ENCODE results near the gene SYT8. TPM values are rescaled to one million over a fixed set of nuclear protein-coding genes. Genes with fewer than 3 reads are reported as not detected.

SYT8 gene
- total RNA-seq, 1 donor from 2014 or later: 0.53 TPM

DNA sequence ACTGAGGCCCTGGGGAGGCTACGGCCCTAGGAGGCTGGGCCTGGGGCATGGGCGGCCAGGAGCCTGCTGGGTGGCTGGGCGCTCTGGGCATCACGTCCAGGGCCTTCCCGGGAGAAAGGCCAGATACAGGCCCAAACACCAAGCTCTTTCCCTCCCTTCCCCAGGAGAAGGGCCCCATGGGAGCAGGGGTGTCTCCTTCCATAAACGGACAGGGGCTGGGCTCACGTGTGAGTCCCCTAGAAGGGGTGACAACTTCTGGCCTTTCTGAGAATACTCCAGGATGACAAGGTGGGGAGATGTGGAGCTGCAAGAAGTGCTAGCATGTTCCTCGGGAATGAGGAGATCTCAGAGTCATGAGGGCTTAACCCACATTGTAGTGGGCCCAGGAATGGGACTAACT lies 19.5 kb upstream of the SYT8 start:
- H3K27me3 ChIP-seq (ENCODE audit: control insufficient read depth, insufficient read depth, low read length): no peaks in the 10 kb centered on the region
- FAIRE-seq: no peak
- no peaks in the 10 kb centered on the region for H3K36me3 ChIP-seq (ENCODE audit: control insufficient read depth, insufficient read depth, low read length)
- no peak overlapping the region for H3K4me3 ChIP-seq (ENCODE audit: low read depth, low read length)
- TF ChIP-seq CTCF (IDR thresholded peaks at IDR 0.05; ENCODE audit: insufficient read depth, low read length, severe bottlenecking): no peak
- no peak for DNase-seq (ENCODE audit: low read depth)

GRCh38 chr11:1815751-1816150 lies 19.0 kb upstream of the SYT8 start:
- no peak for FAIRE-seq
- no peaks in the 10 kb centered on the region for H3K27me3 ChIP-seq (ENCODE audit: control insufficient read depth, insufficient read depth, low read length)

DNA sequence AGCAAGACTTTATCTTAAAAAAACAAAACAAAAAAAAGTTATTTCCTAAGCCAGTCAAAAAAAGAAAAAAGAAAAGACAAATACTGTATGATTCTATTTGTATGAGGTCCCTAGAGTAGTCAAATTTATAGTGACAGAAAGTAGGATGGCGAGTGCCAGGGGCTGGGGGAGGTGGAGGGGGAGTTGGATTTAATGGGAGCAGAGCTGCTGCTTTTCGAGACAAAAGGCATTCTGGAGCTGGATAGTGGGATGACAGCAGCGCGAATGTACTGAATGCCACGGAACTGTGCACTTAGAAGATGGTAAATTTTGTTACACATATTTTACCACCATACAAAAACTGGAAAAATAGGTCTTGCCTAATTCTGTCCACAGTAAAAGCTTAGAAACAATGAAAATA lies 17.8 kb upstream of the SYT8 start:
- FAIRE-seq (no peak), DNase-seq (ENCODE audit: low read depth) (no peak)
- no peaks in the 10 kb centered on the region for H3K36me3 ChIP-seq (ENCODE audit: control insufficient read depth, insufficient read depth, low read length)
- TF ChIP-seq CTCF (IDR thresholded peaks at IDR 0.05; ENCODE audit: insufficient read depth, low read length, severe bottlenecking): no peak
- no peak overlapping the region for H3K4me3 ChIP-seq (ENCODE audit: low read depth, low read length)
- no peaks in the 10 kb centered on the region for H3K27me3 ChIP-seq (ENCODE audit: control insufficient read depth, insufficient read depth, low read length)

More at GRCh38 chr11:1815751-1816150, 19.0 kb upstream of the SYT8 start:
- TF ChIP-seq CTCF (IDR thresholded peaks at IDR 0.05; ENCODE audit: insufficient read depth, low read length, severe bottlenecking): no peak
- no peaks in the 10 kb centered on the region for H3K36me3 ChIP-seq (ENCODE audit: control insufficient read depth, insufficient read depth, low read length)
- H3K4me3 ChIP-seq (ENCODE audit: low read depth, low read length): no peak overlapping the region
- no peak for DNase-seq (ENCODE audit: low read depth)

GRCh38 chr11:1817511-1817910 lies 17.3 kb upstream of the SYT8 start:
- FAIRE-seq: no peak
- H3K4me3 ChIP-seq (ENCODE audit: low read depth, low read length): no peak overlapping the region
- TF ChIP-seq CTCF (IDR thresholded peaks at IDR 0.05; ENCODE audit: insufficient read depth, low read length, severe bottlenecking): no peak
- H3K27me3 ChIP-seq (ENCODE audit: control insufficient read depth, insufficient read depth, low read length): no peaks in the 10 kb centered on the region
- DNase-seq (ENCODE audit: low read depth): peak; percentile 32
- no peaks in the 10 kb centered on the region for H3K36me3 ChIP-seq (ENCODE audit: control insufficient read depth, insufficient read depth, low read length)

DNA sequence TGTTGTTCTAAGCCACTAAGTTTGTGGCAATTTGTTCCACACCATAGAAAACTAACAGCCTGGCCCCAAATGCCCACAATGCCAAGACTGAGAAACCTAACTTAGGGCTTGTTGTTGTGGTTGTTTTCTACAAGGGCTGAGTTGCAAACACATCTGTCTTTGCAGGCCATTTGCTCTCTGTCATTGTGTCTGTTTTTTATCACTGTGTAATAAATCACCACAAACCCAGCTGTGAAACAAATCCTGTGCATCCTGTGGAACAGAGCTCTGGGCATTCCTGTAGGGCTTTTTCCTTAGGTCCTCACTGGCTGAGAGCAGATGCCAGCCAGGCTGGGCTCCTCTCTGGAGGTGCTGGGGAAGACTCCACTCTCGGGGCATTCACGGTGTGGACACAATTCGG lies 15.7 kb upstream of the SYT8 start:
- Histone ChIP-seq H3K27me3 (ENCODE audit: control insufficient read depth, insufficient read depth, low read length) (no peaks in the 10 kb centered on the region), H3K4me3 (ENCODE audit: low read depth, low read length) (no peak overlapping the region), H3K36me3 (ENCODE audit: control insufficient read depth, insufficient read depth, low read length) (no peaks in the 10 kb centered on the region)
- FAIRE-seq (no peak), DNase-seq (ENCODE audit: low read depth) (no peak)
- TF ChIP-seq CTCF (IDR thresholded peaks at IDR 0.05; ENCODE audit: insufficient read depth, low read length, severe bottlenecking): no peak

Measured in bronchial epithelial cell (primary cell).